Testis (tissue), 2 donors: ENCODE measurements around the gene CXorf38.

Experiments
- POLR2A ChIP-seq: fragments of 450-650 bp; IDR thresholded peaks from one replicate; pipeline ENCODE4 v1.6.1; 2017; ENCODE audit warnings: antibody characterized with exemption, mild to moderate bottlenecking, moderate library complexity
- TF ChIP-seq, protein P1 (sequence below), 3 experiments: fragments of 450-650 bp in 2 of 3; fragments of 200-600 bp in 1 of 3; sonication (generic) in 1 of 3; IDR thresholded peaks; one replicate each; pipeline ENCODE4 v1.5.1; 2016 to 2019; ENCODE audit warnings: antibody characterized with exemption in 3 of 3, mild to moderate bottlenecking in 2 of 3, moderate library complexity in 1 of 3

DNA sequence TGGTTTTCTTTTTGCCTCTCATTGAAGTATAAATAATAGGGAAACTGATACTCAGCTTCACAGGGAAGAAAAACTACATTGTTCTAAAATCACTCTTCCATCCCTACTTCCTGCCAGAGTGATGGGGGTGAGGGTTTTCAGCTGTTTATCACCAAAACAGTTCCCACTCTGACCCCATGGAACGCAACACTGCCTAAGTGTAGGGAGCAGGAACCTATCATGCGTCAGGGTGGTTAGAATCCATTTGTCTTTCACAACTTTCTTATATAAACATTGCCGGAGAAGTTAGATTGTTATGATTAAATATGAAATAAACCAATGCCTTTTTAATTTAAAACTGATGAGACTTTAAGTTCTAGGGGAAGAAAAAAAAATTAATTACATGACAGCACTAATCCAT, 40.0 kb downstream of the CXorf38 start:
- TF ChIP-seq POLR2A, result no peak
- TF ChIP-seq, protein P1, sequence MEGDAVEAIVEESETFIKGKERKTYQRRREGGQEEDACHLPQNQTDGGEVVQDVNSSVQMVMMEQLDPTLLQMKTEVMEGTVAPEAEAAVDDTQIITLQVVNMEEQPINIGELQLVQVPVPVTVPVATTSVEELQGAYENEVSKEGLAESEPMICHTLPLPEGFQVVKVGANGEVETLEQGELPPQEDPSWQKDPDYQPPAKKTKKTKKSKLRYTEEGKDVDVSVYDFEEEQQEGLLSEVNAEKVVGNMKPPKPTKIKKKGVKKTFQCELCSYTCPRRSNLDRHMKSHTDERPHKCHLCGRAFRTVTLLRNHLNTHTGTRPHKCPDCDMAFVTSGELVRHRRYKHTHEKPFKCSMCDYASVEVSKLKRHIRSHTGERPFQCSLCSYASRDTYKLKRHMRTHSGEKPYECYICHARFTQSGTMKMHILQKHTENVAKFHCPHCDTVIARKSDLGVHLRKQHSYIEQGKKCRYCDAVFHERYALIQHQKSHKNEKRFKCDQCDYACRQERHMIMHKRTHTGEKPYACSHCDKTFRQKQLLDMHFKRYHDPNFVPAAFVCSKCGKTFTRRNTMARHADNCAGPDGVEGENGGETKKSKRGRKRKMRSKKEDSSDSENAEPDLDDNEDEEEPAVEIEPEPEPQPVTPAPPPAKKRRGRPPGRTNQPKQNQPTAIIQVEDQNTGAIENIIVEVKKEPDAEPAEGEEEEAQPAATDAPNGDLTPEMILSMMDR (IDR thresholded peaks at IDR 0.05), result no peak
